SHP77 (cell line): Measurements from ENCODE around the gene FAM107B.
"Not testable (repeated sequence)": the region's sequence is repeated elsewhere in the genome, so short reads cannot be mapped to it uniquely, and the experiment has no call there.

Source experiments
- DNase-seq, 2 experiments: peaks; one replicate each; lab custom pipeline; 2025; lab: John Stamatoyannopoulos, UW

FAM107B gene

DNA sequence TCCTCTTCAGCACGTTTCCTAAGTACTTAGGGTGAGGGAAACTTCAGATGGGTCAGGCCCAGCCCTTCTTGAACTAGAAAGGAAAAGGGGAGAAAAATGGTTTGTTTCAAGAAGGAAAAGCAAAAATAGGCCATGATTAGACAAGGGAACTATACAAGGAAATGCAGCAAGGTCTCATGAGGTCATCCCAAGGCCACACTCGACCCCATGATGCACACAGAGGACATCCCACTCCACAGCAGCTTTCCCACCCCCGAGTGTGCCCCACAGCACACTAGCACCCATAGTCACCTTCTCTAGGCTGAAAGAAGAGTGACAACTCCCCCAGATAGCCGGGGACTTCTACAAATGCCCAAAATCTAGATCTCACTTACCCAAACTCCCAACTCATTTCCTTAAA lies 173.4 kb downstream of the FAM107B start:
- DNase-seq = no peak

DNA sequence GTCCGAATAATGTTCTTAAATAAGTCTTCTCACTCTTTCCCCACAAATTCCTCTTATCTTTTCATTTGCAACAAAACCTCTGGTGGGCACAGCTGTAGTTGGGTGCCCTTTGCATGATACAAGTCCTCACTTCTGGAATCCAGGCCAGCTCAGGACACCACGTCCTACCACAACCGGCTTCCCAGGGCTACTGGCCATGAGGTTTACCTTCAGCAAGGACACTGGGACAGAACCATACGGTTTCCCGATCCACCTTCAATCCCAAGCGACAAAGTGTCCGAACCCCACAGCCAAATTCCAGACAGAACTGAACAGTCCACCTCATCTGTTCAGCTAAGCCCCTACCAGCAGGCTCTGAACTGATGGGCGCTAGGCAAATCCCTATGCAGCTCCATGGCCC lies 174.6 kb downstream of the FAM107B start:
- DNase-seq = no peak

DNA sequence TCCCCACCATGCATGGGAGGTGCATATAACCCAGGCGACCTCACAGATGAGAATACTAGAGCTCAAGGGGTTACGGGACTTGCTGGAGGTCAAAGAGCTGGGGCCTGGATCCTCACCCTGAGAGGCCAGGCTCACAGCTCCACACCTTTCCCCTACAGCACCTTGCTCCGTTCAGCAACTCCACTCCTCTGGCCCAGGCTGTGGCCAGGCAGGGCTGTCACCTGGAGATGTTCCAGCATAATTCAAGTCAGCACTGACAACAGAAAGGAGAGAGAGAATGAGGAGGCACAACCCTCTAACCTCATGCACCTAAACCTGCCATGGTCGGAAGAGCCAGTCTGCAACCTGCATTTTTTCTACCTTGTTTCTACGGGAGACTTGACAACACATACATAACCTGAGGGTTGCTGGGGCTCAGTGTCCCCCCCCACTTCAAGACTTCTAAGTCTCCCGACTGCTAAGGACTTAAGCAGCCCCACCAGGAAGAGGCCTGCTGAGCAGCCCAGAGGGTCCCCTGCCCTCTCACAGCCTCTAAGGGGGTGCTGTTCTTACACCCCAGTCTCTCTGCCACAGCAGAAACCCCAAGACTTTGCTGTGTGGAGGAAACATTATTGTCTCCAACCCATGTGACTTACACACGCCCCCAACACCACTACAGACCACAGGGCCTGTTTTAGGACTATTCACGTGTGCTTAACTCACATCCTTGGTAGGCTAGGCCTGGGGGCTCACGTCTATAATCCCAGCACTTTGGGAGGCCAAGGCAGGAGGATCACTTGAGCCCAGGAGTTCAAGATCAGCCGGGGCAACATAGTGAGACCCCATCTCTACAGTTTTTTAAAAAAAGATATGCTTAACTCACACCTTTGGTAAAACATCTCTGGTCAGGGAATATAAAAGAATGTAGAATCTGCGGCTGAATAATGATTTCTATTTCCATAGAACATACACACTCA lies 175.6 kb downstream of the FAM107B start:
- DNase-seq = no peak

DNA sequence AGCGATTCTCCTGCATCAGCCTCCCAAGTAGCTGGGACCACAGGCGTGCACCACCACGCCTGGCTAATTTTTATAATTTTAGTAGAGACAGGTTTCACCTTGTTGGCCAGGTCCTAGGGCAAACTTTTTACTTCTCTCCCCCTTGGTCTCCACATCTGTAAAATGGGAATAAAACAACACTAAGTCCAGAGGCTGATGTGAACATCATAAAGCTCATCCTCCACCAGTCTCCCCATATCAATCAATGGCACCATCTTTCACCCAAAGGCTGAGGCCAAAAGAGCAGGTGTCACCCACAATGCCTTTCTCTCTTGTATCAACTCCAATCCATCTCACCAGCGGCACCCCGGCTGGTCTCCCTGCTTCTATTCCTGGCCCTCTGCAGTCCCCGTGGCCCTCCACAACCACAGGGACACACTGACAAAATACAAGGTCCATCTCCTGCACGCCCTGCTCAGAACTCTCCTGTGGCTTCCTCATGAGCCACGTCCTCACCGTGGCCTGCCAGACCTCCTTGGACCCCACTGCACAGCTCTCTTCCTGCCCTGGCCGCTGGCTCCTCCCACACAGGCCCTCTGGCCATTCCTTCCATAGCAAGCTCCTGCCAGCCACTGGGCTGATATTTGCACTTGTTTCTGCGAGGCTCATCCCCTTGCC lies 179.0 kb downstream of the FAM107B start:
- no peak for DNase-seq

DNA sequence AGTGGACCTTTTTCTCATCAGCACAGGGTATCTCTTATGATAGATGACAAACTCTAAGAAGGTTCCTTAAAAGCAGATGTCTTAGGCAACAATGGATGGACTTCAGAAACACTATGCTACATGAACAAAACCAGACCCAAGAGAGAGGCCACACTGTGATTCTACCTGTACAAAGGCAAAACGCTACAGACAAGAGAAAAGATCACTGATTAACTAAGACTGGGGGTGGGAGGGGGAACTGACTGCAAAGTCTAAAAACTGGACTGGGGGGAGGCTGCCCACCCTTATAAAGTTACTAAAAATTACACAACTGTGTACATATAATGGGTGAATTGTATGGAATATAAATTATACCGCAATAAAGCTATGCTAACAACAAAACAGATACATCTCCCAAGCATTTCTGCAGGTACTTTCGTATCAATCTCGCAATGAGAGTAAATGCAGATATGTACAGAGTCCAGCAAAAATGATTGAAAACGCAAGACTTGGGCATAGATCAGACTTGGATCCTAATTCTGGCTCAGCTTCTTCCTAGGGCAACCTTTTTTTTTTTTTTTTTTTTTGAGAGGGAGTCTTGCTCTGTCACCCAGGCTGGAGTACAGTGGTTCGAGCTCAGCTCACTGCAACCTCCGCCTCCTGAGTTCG lies 179.7 kb downstream of the FAM107B start:
- DNase-seq = no peak

DNA sequence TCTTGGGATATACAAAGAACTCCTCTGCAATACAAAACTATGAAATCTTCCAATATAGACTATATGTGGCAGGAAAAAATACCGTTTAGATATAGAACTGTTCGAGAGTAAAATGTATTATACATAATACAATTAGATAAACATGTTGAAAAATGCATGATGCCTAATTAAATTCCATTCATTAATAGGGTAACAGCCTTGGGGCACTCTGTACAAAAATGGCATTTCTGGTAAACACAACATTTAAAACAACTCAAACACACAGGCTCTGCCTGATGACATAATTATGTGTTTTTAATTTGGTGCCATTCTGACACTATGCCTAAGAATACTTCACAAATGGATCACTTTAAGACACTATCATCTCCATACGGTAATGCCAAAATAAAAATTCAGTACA lies 180.9 kb downstream of the FAM107B start:
- no peak for DNase-seq

DNA sequence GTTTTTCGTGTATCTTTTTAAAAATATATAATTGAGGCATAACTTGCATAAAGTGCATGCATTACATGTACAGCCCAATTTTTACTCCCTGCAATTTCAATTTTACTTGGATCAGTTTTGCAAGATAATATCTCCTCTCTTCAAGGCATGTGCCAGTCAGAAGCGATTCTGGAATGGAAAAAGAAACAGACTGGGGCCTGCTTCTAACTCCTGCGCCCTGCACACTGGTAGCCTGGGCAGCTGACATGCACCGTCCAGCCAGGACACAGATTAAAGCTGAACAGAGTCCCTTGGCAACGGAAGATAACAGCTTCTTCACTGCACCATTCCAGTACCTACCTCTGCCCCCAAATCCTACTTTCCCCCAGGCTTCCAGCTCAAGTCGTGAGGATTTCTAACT lies 182.1 kb downstream of the FAM107B start:
- no peak for DNase-seq

DNA sequence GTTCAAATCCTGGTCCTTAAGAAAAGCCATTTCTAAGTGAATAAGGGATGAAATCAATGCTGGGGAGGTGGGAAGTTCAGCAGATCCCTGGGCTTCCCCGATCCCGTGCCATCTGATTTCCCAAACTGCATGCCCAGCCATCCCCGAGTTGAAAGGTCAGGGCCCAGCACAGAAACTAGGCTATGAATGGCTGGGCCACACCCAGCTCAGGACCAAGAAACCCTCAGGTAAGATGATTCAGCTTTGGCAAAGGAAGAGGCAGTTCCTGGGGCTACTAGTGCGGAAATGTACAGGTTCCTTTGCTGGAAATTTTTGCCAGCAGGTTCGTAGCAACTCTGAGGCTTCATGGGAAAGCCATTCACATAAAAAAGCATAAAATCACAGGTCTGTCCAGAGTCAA lies 182.7 kb downstream of the FAM107B start:
- no peak for DNase-seq

DNA sequence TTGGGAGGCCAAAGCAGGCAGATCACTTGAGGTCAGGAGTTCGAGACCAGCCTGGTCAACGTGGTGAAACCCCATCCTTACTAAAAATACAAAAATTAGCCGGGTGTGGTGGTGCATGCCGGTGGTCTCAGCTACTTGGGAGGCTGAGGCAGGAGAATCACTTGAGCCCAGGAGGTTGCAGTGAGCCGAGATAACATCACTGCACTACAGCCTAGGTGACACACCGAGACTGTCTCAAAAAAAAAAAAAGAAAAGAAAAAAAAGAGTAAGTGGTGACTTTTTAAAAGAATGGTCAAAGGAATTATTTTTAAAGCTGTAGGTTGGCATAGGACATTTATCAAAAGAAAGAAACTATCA lies 185.8 kb downstream of the FAM107B start:
- DNase-seq = not testable (repeated sequence)

DNA sequence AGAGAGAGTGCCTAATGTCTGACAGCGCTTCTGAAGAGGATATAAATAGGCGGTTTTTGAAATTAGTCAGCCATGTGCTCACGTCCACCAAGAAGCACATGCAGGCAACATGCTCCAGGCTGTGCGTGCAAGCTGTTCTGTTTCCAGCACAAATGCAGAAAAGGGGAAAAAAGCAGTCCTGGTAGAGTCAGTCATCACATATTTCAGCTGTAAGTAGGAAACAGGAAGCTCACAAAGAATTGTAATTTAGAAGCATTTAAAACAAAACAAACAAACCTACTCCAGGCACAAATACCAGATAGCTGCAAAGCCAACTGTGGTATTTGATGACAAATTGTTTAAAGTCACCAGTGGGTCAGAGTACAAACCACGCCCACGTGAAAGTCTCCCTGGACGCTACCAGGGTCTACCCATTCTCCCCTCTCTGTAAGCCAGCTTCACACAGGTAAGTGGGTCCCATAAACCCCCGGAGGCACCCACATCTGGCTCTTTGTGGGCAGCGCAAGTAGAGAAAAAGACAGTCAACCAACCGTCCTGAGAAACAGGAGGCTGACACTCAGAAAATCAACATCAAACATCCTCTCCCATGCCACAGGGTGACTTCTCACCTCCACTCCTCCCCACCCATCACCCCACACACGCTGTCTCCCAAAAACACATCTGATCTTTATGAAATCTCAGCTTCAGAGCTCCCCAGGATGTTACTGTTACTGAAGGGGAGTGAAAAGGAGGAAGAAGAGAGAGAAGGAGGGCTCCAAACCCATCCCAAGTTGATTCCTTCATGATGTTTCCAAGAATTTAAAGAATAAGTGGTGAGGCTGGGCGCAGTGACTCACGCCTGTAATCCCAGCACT lies 186.4 kb downstream of the FAM107B start:
- DNase-seq = no peak

DNA sequence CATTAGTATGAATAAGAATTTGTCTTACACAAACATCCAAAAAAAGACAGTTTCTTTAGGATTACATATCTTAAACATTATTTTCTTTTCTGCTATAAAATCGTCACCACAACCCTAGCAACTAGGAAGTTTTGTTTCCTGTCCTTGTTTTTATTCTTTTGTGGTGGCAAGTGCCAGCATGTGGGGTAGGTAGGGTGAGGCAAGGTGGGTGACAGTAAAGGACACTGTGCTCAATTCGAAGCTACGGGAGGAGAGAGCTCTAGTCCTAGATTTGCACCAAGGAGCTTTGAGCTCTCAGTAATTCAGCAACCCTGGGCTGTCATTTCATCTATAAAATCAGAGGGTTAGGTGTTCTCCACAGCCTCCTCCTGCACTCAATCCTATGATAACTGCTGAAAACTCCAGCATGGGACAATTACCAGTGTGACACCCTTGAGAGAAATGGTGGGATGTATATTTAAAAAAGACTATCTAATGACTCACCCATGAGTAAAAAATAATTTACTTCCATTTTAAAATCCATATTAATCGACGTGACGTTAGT lies 187.1 kb downstream of the FAM107B start:
- DNase-seq = no peak

DNA sequence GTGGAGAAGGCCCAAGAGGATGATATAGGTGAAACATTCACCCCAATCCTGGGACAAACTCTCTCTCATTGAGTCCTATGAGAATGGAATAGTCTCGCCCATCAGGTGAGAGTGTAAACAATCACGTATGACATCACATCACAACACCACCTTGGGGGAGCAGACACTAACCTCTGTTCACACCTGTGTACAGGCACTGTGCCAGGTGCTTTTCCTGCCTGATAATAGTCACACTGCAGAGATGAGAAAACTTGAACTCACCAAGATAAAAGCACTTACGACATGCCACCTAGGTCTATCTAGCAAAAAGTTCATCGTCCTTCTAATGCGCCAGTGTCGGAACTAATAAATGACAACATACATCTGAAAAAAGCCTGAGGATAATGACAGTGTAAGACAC lies 187.8 kb downstream of the FAM107B start:
- DNase-seq = no peak

DNA sequence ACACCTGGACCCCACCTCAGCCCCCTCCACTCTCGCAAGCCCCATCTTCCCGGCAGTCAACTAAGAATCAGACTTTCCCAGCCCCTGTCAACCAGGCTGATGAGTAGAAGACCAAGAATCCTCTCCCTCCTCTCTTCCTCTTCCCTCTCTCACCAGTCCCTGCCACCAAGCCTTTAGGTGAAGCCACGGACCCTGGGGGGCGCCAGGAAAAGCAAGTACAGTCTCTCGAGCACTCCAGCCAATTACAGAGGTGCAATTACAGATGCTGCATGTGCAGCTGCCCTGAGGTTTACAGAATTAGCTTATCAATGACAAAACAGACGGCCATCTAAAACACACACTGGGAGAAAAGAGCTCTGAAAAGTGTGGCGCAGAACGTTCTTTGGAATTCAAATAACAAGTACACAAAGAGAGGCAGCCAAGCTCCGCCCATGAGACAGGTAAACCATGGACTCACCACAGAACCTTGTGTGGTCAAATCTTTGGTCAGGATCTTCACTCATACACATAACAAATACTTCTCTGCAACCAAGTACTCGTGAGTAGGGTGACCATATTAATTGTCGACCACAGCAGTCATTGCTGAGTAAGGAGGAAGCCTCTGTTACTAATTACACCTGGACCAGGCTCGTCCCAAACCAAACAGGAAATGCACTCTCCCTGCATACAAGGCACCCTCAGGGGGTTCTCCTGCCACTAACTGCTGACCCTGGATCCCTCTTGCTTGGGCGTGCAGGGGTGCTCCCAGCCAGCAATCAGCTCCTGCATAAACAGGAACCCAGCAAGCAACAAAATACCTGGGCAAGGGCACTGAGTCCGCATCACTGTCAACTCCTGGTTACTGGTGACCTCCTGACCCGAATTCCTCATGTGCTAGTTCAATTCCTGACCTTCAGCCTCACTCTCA lies 189.2 kb downstream of the FAM107B start:
- no peak for DNase-seq

DNA sequence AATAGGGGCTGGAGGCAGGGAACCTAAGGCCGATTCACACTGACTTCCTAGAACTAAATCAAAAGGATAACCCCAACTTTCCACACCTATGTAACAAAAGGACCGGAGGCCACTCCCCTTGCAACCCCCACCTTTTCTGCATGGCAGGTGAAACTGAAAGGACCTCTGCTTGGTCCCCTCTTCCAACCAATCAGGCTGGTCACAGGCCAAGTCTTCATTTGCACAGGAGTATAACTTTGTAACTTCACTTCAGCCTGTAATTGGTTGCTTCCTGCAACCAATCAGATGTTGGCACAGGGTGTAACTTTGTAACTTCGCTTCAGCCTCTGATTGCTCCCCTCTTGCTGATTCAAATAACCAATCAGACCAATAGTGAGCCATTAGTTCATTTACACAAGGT lies 190.0 kb downstream of the FAM107B start:
- DNase-seq = no peak

DNA sequence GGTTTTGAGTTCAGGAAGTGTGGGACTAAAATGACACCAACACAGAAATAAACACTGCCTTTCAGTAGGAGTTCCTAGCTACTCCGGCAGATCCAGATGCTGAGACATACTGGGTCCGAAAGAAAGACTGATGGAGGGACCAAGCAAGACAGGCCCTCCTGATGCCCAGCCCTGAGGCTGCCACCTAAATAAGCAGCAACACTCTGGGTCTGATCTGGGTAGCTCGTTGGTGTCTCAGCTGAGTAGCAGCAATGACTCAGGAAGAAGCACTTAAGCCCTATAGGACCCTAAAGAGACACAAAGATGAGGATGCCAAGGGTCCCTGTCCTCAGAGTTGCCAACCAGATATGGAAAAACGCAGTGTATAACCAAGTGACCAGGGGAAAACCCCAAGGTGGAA lies 190.7 kb downstream of the FAM107B start:
- DNase-seq = no peak

DNA sequence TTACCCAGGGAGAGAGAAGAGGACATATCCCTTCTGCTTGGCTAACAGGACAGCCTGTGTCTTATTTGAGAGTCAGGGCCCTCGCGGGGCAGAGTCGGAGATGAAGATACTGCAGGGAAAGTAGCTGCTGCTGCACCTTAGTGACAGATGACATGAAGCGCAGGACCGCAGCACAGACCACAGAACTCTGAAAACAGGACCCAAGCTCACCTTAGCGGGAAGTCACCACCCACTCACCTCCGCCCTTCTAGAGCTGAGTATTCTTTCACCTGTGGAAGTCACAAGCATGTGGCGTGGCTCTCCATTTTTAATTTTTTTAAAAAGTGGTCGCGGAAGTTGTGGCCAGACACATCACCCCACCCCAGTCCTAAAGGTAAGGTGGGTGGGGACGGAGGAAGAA lies 191.4 kb downstream of the FAM107B start:
- DNase-seq = no peak

DNA sequence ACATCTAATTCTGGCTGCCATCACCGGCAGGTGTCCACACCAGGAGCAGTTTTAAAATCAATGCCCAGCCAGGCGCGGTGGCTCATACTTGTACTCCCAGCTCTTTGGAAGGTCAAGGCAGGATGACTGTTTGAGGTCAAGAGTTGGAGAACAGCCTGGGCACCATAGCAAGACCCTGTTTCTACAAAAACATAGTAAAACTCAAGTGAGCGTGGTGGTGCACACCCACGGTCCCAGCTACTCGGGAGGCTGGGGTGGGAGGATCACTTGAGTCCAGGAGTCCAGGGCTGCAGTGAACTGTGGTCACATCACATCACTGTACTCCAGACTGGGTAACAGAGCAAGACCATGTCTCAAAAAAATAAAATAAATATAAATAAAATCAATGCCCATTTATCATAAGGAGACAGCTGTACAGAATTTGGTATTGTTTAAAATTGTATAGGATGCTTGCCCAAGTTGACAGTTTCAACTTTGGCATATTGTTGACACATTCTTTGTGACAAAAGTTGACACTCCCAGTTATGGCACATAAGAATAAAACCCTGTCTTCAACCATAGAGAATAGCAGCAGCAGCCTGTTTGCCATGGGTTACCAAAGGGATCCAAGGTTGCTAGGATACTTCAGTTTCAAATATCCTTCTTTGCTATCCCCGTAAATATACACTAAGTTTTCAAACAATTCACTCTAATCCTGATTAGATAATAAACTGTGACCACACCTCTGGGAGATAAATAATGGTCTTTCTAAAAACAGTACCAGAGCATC lies 193.0 kb downstream of the FAM107B start:
- DNase-seq = no peak

DNA sequence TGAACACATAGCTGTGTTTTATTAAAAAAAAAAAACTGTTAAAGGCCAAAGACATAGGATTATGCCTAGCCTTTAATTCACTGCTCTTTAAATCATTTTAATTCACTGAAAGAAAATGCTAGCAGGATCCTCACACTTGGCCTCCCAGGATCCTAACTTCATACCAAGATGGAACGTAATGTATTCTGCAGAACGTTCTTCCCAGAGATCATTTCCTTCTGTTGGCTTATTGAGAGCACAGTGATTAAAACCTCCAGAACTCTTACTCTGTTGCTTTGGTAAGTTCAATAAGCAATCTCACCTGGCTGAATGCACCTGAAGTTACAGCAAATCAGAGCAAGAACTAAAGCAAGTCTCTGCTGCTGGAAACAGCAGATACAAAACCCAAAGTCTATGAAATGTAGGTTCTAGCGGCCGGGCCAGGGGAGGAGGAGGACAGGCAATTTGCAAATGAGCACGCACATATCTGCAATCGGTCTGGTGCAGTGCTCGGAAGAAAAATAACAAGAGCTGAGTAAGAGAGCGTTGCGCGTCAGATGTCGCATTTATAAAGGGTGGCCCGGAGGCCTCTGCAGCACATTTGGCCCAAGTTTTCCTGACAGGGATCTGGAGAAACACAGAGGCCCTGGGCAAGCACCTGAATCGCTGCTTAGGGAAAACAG lies 193.9 kb downstream of the FAM107B start:
- DNase-seq = no peak

DNA sequence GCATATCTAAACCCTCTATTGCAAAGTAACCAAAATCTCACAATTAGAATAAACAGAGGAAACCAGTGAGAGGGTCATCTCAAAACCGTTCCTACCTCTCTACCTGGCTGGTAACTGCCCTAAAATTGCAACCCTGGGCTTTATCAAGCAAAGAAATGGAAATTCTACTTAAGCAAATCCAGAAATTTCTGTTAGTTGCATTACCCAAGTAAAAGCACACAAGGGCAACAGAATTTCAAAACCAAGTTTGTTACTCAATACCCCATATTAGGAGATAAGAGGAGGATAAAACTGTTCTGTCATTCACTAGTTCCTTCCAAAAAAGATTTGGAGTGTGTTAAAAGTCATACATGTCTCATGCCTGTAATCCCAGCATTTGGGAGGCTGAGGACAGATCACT lies 195.3 kb downstream of the FAM107B start:
- no peak for DNase-seq
